Activated CD4-positive, alpha-beta T cell treated with anti-CD3 and anti-CD28 coated beads for 24 hours (primary cell): ENCODE measurements around the gene TANC1.

ENCODE experiments used
- DNase-seq, 2 donors: peaks; one replicate each; pipeline ENCODE4 v3.0.0-alpha.2; 2020; ENCODE audit warnings: low read depth in 2 of 2

The TANC1 gene

GRCh38 chr2:159063677-159064076, 95.2 kb downstream of the TANC1 start:
- DNase-seq, result no peak

GRCh38 chr2:159064446-159065301, 96.2 kb downstream of the TANC1 start:
- DNase-seq, result no peak

- DNase-seq, result no peak
Measured at GRCh38 chr2:159065313-159065712, 96.9 kb downstream of the TANC1 start.

GRCh38 chr2:159065891-159066290, 97.5 kb downstream of the TANC1 start:
- no peak for DNase-seq

GRCh38 chr2:159066541-159067156, 98.2 kb downstream of the TANC1 start:
- no peak for DNase-seq

- no peak for DNase-seq
Measured at GRCh38 chr2:159067971-159068370, 99.5 kb downstream of the TANC1 start.

- no peak for DNase-seq
Measured at GRCh38 chr2:159069229-159069628, 100.8 kb downstream of the TANC1 start.

GRCh38 chr2:159070235-159070634, 101.8 kb downstream of the TANC1 start:
- DNase-seq, result no peak

- no peak for DNase-seq
Measured at GRCh38 chr2:159071190-159071915, 102.9 kb downstream of the TANC1 start.

GRCh38 chr2:159072795-159073194, 104.4 kb downstream of the TANC1 start:
- no peak for DNase-seq

- no peak for DNase-seq
Measured at GRCh38 chr2:159073256-159073655, 104.8 kb downstream of the TANC1 start.

- no peak for DNase-seq
Measured at GRCh38 chr2:159074605-159075004, 106.2 kb downstream of the TANC1 start.

- no peak for DNase-seq
Measured at GRCh38 chr2:159075727-159076126, 107.3 kb downstream of the TANC1 start.

GRCh38 chr2:159076241-159076640, 107.8 kb downstream of the TANC1 start:
- no peak for DNase-seq

- DNase-seq, result no peak
Measured at GRCh38 chr2:159077869-159078268, 109.4 kb downstream of the TANC1 start.

GRCh38 chr2:159078443-159078842, 110.0 kb downstream of the TANC1 start:
- DNase-seq, result no peak

GRCh38 chr2:159080641-159081040, 112.2 kb downstream of the TANC1 start:
- no peak for DNase-seq

GRCh38 chr2:159082119-159082518, 113.7 kb downstream of the TANC1 start:
- DNase-seq, result no peak

GRCh38 chr2:159084384-159085370, 116.2 kb downstream of the TANC1 start:
- DNase-seq, result no peak

- DNase-seq, result no peak
Measured at GRCh38 chr2:159086342-159086741, 117.9 kb downstream of the TANC1 start.

- DNase-seq, result no peak
Measured at GRCh38 chr2:159086826-159087225, 118.4 kb downstream of the TANC1 start.
